GM23248 (cell line): ENCODE measurements around the gene SSBP2.

Experiments used
- EZH2 ChIP-seq: fragments of 200-600 bp; sonication (generic); IDR thresholded peaks from 2 replicates; pipeline ENCODE4 v1.6.1; 2018; ENCODE audit warnings: antibody characterized with exemption, mild to moderate bottlenecking; ENCODE audit not compliant: insufficient read depth, poor library complexity, severe bottlenecking
- EZH2phosphoT487 ChIP-seq: fragments of 200-600 bp; sonication (generic); IDR thresholded peaks from 2 replicates; pipeline ENCODE4 v1.6.1; 2018; ENCODE audit warnings: antibody characterized with exemption, moderate library complexity, mild to moderate bottlenecking, low read depth; ENCODE audit not compliant: insufficient read depth

GRCh38 chr5:81608976-81609375, 141.9 kb downstream of the SSBP2 start:
- no peak for TF ChIP-seq EZH2
- no peak for TF ChIP-seq EZH2phosphoT487
